Liver (tissue), 9 donors: ENCODE measurements around the gene P2RY14. TPM values are rescaled to one million over a fixed set of nuclear protein-coding genes. Genes with fewer than 3 reads are reported as not detected.
A peak's percentile ranks its signal among the peaks of the same experiment; 100 is the strongest.

ENCODE experiments used
- DNase-seq: peaks from one replicate; pipeline ENCODE4 v3.0.0-alpha.2; 2017; ENCODE audit warnings: low spot score
- H3K27ac ChIP-seq, 2 donors: one replicate each; pipeline ENCODE4 v1.7.0; 2013; ENCODE audit warnings: inconsistent platforms in 2 of 2, low read length in 2 of 2, control low read depth in 1 of 2, low read depth in 1 of 2, mild to moderate bottlenecking in 1 of 2
- H3K27me3 ChIP-seq, 4 donors: one replicate each; pipeline versions ENCODE4 v1.6.1 to v1.7.0; 2013; ENCODE audit warnings: low read length in 3 of 4, inconsistent platforms in 1 of 4, mild to moderate bottlenecking in 1 of 4, moderate library complexity in 1 of 4; ENCODE audit not compliant: control insufficient read depth in 4 of 4, insufficient read depth in 4 of 4
- H3K36me3 ChIP-seq, 4 donors: one replicate each; pipeline versions ENCODE4 v1.6.1 to v1.7.0; 2013; ENCODE audit warnings: low read length in 3 of 4, mild to moderate bottlenecking in 3 of 4, low read depth in 1 of 4, moderate library complexity in 1 of 4; ENCODE audit not compliant: control insufficient read depth in 4 of 4, insufficient read depth in 3 of 4
- H3K4me1 ChIP-seq, 4 donors: one replicate each; pipeline versions ENCODE4 v1.6.1 to v1.7.0; 2013; ENCODE audit warnings: low read length in 3 of 4, mild to moderate bottlenecking in 3 of 4, moderate library complexity in 1 of 4; ENCODE audit not compliant: control insufficient read depth in 4 of 4, insufficient read depth in 4 of 4
- H3K4me3 ChIP-seq, 3 donors: one replicate each; pipeline versions ENCODE4 v1.6.1 to v1.7.0; 2013; ENCODE audit warnings: low read length in 3 of 3, control low read depth in 1 of 3, low read depth in 1 of 3, mild to moderate bottlenecking in 1 of 3
- H3K9ac ChIP-seq, 2 donors: one replicate each; pipeline ENCODE4 v1.7.0; 2013; ENCODE audit warnings: low read length in 2 of 2, mild to moderate bottlenecking in 2 of 2, moderate library complexity in 2 of 2, control low read depth in 1 of 2, low read depth in 1 of 2
- H3K9me3 ChIP-seq, 4 donors: one replicate each; pipeline versions ENCODE4 v1.6.1 to v1.7.0; 2013; ENCODE audit warnings: low read length in 3 of 4; ENCODE audit not compliant: control insufficient read depth in 4 of 4
- ATF3 ChIP-seq: IDR thresholded peaks from 2 replicates; pipeline ENCODE4 v1.6.1; 2016; ENCODE audit warnings: antibody characterized with exemption
- CTCF ChIP-seq: fragments of 150-350 bp; IDR thresholded peaks from 2 replicates; pipeline ENCODE4 v1.5.1; 2017; ENCODE audit warnings: improper control_type of control experiment, low read depth, low read length; ENCODE audit not compliant: missing input control
- EGR1 ChIP-seq, 2 donors: IDR thresholded peaks; 2 replicates each; pipeline ENCODE4 v1.6.1; 2016 to 2018; ENCODE audit warnings: antibody characterized with exemption in 2 of 2, low read depth in 2 of 2
- FOXA1 ChIP-seq: IDR thresholded peaks from 2 replicates; pipeline ENCODE4 v1.6.1; 2016; ENCODE audit warnings: antibody characterized with exemption
- FOXA2 ChIP-seq: IDR thresholded peaks from 2 replicates; pipeline ENCODE4 v1.6.1; 2016; ENCODE audit warnings: antibody characterized with exemption
- GABPA ChIP-seq, 2 donors: IDR thresholded peaks in 1 of 2; conservative IDR thresholded peaks in 1 of 2; 2 replicates each; pipeline ENCODE4 v1.6.1; 2016; ENCODE audit warnings: antibody characterized with exemption in 2 of 2, mild to moderate bottlenecking in 1 of 2, moderate library complexity in 1 of 2
- HNF4A ChIP-seq, 2 donors: conservative IDR thresholded peaks; 2 replicates each; pipeline ENCODE4 v1.6.1; 2016; ENCODE audit warnings: antibody characterized with exemption in 2 of 2, mild to moderate bottlenecking in 2 of 2
- JUND ChIP-seq, 2 donors: IDR thresholded peaks; 2 replicates each; pipeline ENCODE4 v1.6.1; 2016; ENCODE audit warnings: antibody characterized with exemption in 2 of 2
- RAD21 ChIP-seq, 2 donors: IDR thresholded peaks; 2 replicates each; pipeline ENCODE4 v1.6.1; 2016; ENCODE audit warnings: antibody characterized with exemption in 2 of 2, mild to moderate bottlenecking in 2 of 2
- REST ChIP-seq: IDR thresholded peaks from 2 replicates; pipeline ENCODE4 v1.6.1; 2016; ENCODE audit warnings: antibody characterized with exemption, mild to moderate bottlenecking
- RXRA ChIP-seq, 2 donors: IDR thresholded peaks; 2 replicates each; pipeline ENCODE4 v1.6.1; 2017 to 2018; ENCODE audit warnings: antibody characterized with exemption in 2 of 2, mild to moderate bottlenecking in 1 of 2
- SP1 ChIP-seq: IDR thresholded peaks from 2 replicates; pipeline ENCODE4 v1.6.1; 2018; ENCODE audit warnings: antibody characterized with exemption, mild to moderate bottlenecking
- TAF1 ChIP-seq: conservative IDR thresholded peaks from 2 replicates; pipeline ENCODE4 v1.6.1; 2016; ENCODE audit warnings: antibody characterized with exemption, mild to moderate bottlenecking
- WGBS: extraction: QIAGEN DNeasy Blood & Tissue Kit; methylation state at CpG from one replicate; pipeline ENCODE4 v1.1.7; 2013; 5-methylcytosine and 5-hydroxymethylcytosine counted together
- polyA plus RNA-seq, 2 donors: library from polyadenylated mRNA; stranded (reverse) in 1 of 2; unstranded in 1 of 2; fragments of 200-250 nt in 1 of 2; fragments of >200 nt in 1 of 2; fragmentation: Nextera tagmentation in 1 of 2; extraction: Ambion mirVana in 1 of 2; gene quantifications; one replicate each; pipeline versions ENCODE4 v1.2.1 to v1.2.3, GENCODE V29; 2013 to 2015
- total RNA-seq, 2 donors: library from RNA; depleted of rRNA; stranded (reverse); fragments of >200 nt; gene quantifications; one replicate each; pipeline ENCODE4 v1.2.3, GENCODE V29; 2014
- donor health status: healthy.
- donor health status: healthy.
- donor health status: healthy.
- donor health status: healthy.
- donor health status: healthy.

P2RY14 gene
- total and polyA plus RNA-seq, 4 donors = 0.10 to 0.37 (median 0.22) TPM

- Histone ChIP-seq H3K9me3 (no peaks in the 10 kb centered on the region), H3K9ac (no peak overlapping the region), H3K27ac (no peak overlapping the region), H3K36me3 (no peaks in the 10 kb centered on the region), H3K27me3 (no peaks in the 10 kb centered on the region), H3K4me3 (no peak overlapping the region), H3K4me1 (no peaks in the 10 kb centered on the region)
- TF ChIP-seq FOXA2 (no peak), JUND (IDR thresholded peaks at IDR 0.05) (no peak), GABPA (IDR thresholded peaks at IDR 0.05 in 1 of 2, conservative IDR thresholded peaks at IDR 0.05 in 1 of 2) (no peak), RXRA (IDR thresholded peaks at IDR 0.05) (no peak), CTCF (no peak)
- 82% methylated on average over 5 of the region's 5 CpGs for WGBS
- no peak for DNase-seq
Measured at GRCh38 chr3:151269631-151270030, 8.7 kb downstream of the P2RY14 start.

GRCh38 chr3:151268267-151269235 lies 9.8 kb downstream of the P2RY14 start:
- TF ChIP-seq RXRA (IDR thresholded peaks at IDR 0.05) = no peak
- no peak for TF ChIP-seq RAD21 (IDR thresholded peaks at IDR 0.05)
- TF ChIP-seq ATF3 = no peak
- no peak for TF ChIP-seq SP1
- TF ChIP-seq FOXA2 = no peak
- TF ChIP-seq JUND (IDR thresholded peaks at IDR 0.05) = no peak
- no peak for DNase-seq
- Histone ChIP-seq H3K9me3 (no peaks in the 10 kb centered on the region), H3K4me3 (no peak overlapping the region), H3K9ac (no peak overlapping the region), H3K27ac (no peak overlapping the region), H3K4me1 (no peaks in the 10 kb centered on the region), H3K27me3 (no peaks in the 10 kb centered on the region), H3K36me3 (no peaks in the 10 kb centered on the region)
- 88% methylated on average over 11 of the region's 11 CpGs for WGBS

- Histone ChIP-seq H3K4me3 (no peak overlapping the region), H3K4me1 (no peaks in the 10 kb centered on the region), H3K36me3 (no peaks in the 10 kb centered on the region), H3K9ac (no peak overlapping the region), H3K27ac (no peak overlapping the region), H3K9me3 (no peaks in the 10 kb centered on the region), H3K27me3 (no peaks in the 10 kb centered on the region)
- WGBS = 94% methylated on average over 1 of the region's 1 CpG
- TF ChIP-seq JUND (IDR thresholded peaks at IDR 0.05) (no peak), TAF1 (peak; percentile 0)
- DNase-seq = no peak
Measured at GRCh38 chr3:151267066-151267465, 11.3 kb downstream of the P2RY14 start.

GRCh38 chr3:151265866-151266265 lies 12.5 kb downstream of the P2RY14 start:
- Histone ChIP-seq H3K9me3 (no peaks in the 10 kb centered on the region), H3K4me3 (no peak overlapping the region), H3K36me3 (no peaks in the 10 kb centered on the region), H3K9ac (no peak overlapping the region), H3K27me3 (no peaks in the 10 kb centered on the region), H3K27ac (no peak overlapping the region), H3K4me1 (no peaks in the 10 kb centered on the region)
- no peak for DNase-seq
- WGBS = 79% methylated on average over 5 of the region's 5 CpGs
- TF ChIP-seq RXRA (IDR thresholded peaks at IDR 0.05) = no peak
- no peak for TF ChIP-seq SP1
- TF ChIP-seq CTCF = no peak
- no peak for TF ChIP-seq EGR1 (IDR thresholded peaks at IDR 0.05; ENCODE audit: low read depth in 2 of 2)
- TF ChIP-seq RAD21 (IDR thresholded peaks at IDR 0.05) = no peak
- TF ChIP-seq FOXA1 = no peak
- no peak for TF ChIP-seq REST
- TF ChIP-seq HNF4A (conservative IDR thresholded peaks at IDR 0.05) = no peak
